ENCODE measurements around the gene MEIS2. TPM values are rescaled to one million over a fixed set of nuclear protein-coding genes. Genes with fewer than 3 reads are reported as not detected.

Gene MEIS2
- total RNA-seq, 2 experiments from 2014 or later: not detected

- Histone ChIP-seq H3K27ac (ENCODE audit: low read depth in 1 of 2, low read length in 2 of 2) (no peak overlapping the region), H3K4me3 (ENCODE audit: low read length) (no peak overlapping the region), H3K4me1 (ENCODE audit: insufficient read depth, low read length) (no peaks in the 10 kb centered on the region), H3K36me3 (ENCODE audit: insufficient read depth, low read length) (no peaks in the 10 kb centered on the region), H3K9me3 (ENCODE audit: control insufficient read depth in 1 of 2, insufficient read depth in 1 of 2, low read length in 2 of 2) (no peaks in the 10 kb centered on the region), H3K27me3 (ENCODE audit: control insufficient read depth in 1 of 2, insufficient read depth in 2 of 2, low read length in 2 of 2) (no peaks in the 10 kb centered on the region)
- Mint-ChIP-seq H3K36me3 (ENCODE audit: low read depth) (no peaks in the 10 kb centered on the region), H3K4me3 (no peak overlapping the region), H3K4me1 (ENCODE audit: low read depth) (no peaks in the 10 kb centered on the region), H3K9me3 (no peaks in the 10 kb centered on the region), H3K27ac (no peak overlapping the region), H3K27me3 (peaks cover 19% of the 10 kb centered on the region)
- CTCF ChIA-PET: no interaction called here
- ATAC-seq (ENCODE audit: poor library complexity) (no peak), DNase-seq (no peak)
- no peak for TF ChIP-seq CTCF (IDR thresholded peaks at IDR 0.05)
- intact Hi-C loops (cut with DNase I, micrococcal nuclease): no loop called here
- POLR2A ChIA-PET: no interaction called here
These were observed 24.6 kb downstream of the MEIS2 start for GRCh38 chr15:37075777-37076176.

GRCh38 chr15:37072181-37072580 lies 28.2 kb downstream of the MEIS2 start:
- no peaks in the 10 kb centered on the region for H3K27me3 ChIP-seq (ENCODE audit: control insufficient read depth in 1 of 2, insufficient read depth in 2 of 2, low read length in 2 of 2)
- H3K4me3 Mint-ChIP-seq: no peak overlapping the region
- no peaks in the 10 kb centered on the region for H3K36me3 ChIP-seq (ENCODE audit: insufficient read depth, low read length)
- TF ChIP-seq CTCF (IDR thresholded peaks at IDR 0.05): no peak
- no peak overlapping the region for H3K4me3 ChIP-seq (ENCODE audit: low read length)
- intact Hi-C loops (cut with DNase I, micrococcal nuclease): no loop called here
- DNase-seq: no peak
- POLR2A ChIA-PET: no interaction called here
- CTCF ChIA-PET: no interaction called here
- no peaks in the 10 kb centered on the region for H3K9me3 ChIP-seq (ENCODE audit: control insufficient read depth in 1 of 2, insufficient read depth in 1 of 2, low read length in 2 of 2)
- H3K36me3 Mint-ChIP-seq (ENCODE audit: low read depth): no peaks in the 10 kb centered on the region
- no peaks in the 10 kb centered on the region for H3K4me1 Mint-ChIP-seq (ENCODE audit: low read depth)
- H3K27ac ChIP-seq (ENCODE audit: low read depth in 1 of 2, low read length in 2 of 2): no peak overlapping the region
- no peak for ATAC-seq (ENCODE audit: poor library complexity)
- H3K4me1 ChIP-seq (ENCODE audit: insufficient read depth, low read length): no peaks in the 10 kb centered on the region
- no peak overlapping the region for H3K27ac Mint-ChIP-seq
- no peaks in the 10 kb centered on the region for H3K27me3 Mint-ChIP-seq
- no peaks in the 10 kb centered on the region for H3K9me3 Mint-ChIP-seq

- Mint-ChIP-seq H3K36me3 (ENCODE audit: low read depth) (no peaks in the 10 kb centered on the region), H3K9me3 (no peaks in the 10 kb centered on the region), H3K27me3 (no peaks in the 10 kb centered on the region), H3K4me3 (no peak overlapping the region), H3K27ac (no peak overlapping the region), H3K4me1 (ENCODE audit: low read depth) (no peaks in the 10 kb centered on the region)
- no peak for TF ChIP-seq CTCF (IDR thresholded peaks at IDR 0.05)
- intact Hi-C loops (cut with DNase I, micrococcal nuclease): no loop called here
- POLR2A ChIA-PET: no interaction called here
- Histone ChIP-seq H3K27ac (ENCODE audit: low read depth in 1 of 2, low read length in 2 of 2) (no peak overlapping the region), H3K27me3 (ENCODE audit: control insufficient read depth in 1 of 2, insufficient read depth in 2 of 2, low read length in 2 of 2) (no peaks in the 10 kb centered on the region), H3K4me1 (ENCODE audit: insufficient read depth, low read length) (no peaks in the 10 kb centered on the region), H3K4me3 (ENCODE audit: low read length) (no peak overlapping the region), H3K9me3 (ENCODE audit: control insufficient read depth in 1 of 2, insufficient read depth in 1 of 2, low read length in 2 of 2) (no peaks in the 10 kb centered on the region), H3K36me3 (ENCODE audit: insufficient read depth, low read length) (no peaks in the 10 kb centered on the region)
- DNase-seq (no peak), ATAC-seq (ENCODE audit: poor library complexity) (no peak)
- CTCF ChIA-PET: no interaction called here
These were observed 29.2 kb downstream of the MEIS2 start for GRCh38 chr15:37071134-37071533.
